Small intestine (tissue), 7 donors: ENCODE data around the gene EPN3. TPM values are rescaled to one million over a fixed set of nuclear protein-coding genes. Genes with fewer than 3 reads are reported as not detected.
A peak's percentile ranks its signal among the peaks of the same experiment; 100 is the strongest.

Experiments
- DNase-seq, 2 donors: peaks; one replicate each; pipeline versions ENCODE4 v3.0.0 to v3.0.0-alpha.2; 2013
- FAIRE-seq: peaks from 2 replicates; lab custom pipeline; 2012; peaks lifted over from hg19 to GRCh38; lab: Jason Lieb, UNC
- H3K27ac ChIP-seq, 3 donors: one replicate each; pipeline ENCODE4 v1.5.1; 2013; ENCODE audit warnings: low read length in 2 of 3, mild to moderate bottlenecking in 2 of 3, control low read depth in 1 of 3, inconsistent platforms in 1 of 3, low read depth in 1 of 3, moderate library complexity in 1 of 3
- H3K27me3 ChIP-seq, 3 donors: one replicate each; pipeline ENCODE4 v1.6.1; 2013; ENCODE audit warnings: low read length in 3 of 3, inconsistent platforms in 1 of 3; ENCODE audit not compliant: control insufficient read depth in 3 of 3, insufficient read depth in 3 of 3
- H3K36me3 ChIP-seq, 3 donors: one replicate each; pipeline ENCODE4 v1.6.1; 2013; ENCODE audit warnings: low read length in 3 of 3, inconsistent platforms in 1 of 3, low read depth in 1 of 3, mild to moderate bottlenecking in 1 of 3, moderate library complexity in 1 of 3; ENCODE audit not compliant: control insufficient read depth in 3 of 3, insufficient read depth in 2 of 3
- H3K4me1 ChIP-seq, 3 donors: one replicate each; pipeline ENCODE4 v1.6.1; 2013; ENCODE audit warnings: low read length in 2 of 3, inconsistent platforms in 1 of 3, low read depth in 1 of 3, mild to moderate bottlenecking in 1 of 3, moderate library complexity in 1 of 3; ENCODE audit not compliant: control insufficient read depth in 3 of 3, insufficient read depth in 2 of 3
- H3K4me3 ChIP-seq, 3 donors: one replicate each; pipeline ENCODE4 v1.5.1; 2013; ENCODE audit warnings: low read length in 3 of 3, control low read depth in 1 of 3, inconsistent platforms in 1 of 3, low read depth in 1 of 3, mild to moderate bottlenecking in 1 of 3, moderate library complexity in 1 of 3
- H3K9me3 ChIP-seq, 2 donors: one replicate each; pipeline ENCODE4 v1.6.1; 2013; ENCODE audit warnings: low read depth in 1 of 2, low read length in 1 of 2; ENCODE audit not compliant: control insufficient read depth in 2 of 2, insufficient read depth in 1 of 2
- WGBS, 3 donors: extraction: QIAGEN DNeasy Blood & Tissue Kit; methylation state at CpG; one replicate each; pipeline ENCODE4 v1.1.7; 2013; 5-methylcytosine and 5-hydroxymethylcytosine counted together
- polyA plus RNA-seq, 4 donors: library from polyadenylated mRNA; stranded (reverse) in 3 of 4; unstranded in 1 of 4; fragments of 200-250 nt in 3 of 4; fragments of 120-200 nt in 1 of 4; gene quantifications; one replicate each; pipeline versions ENCODE4 v1.2.1 to v1.2.3, GENCODE V29; 2013
- donor health status: healthy with polysubstance abuse.
- donor health status: control.
- donor health status: control.
- donor health status: Bipolar disorder and iron deficiency.
- donor health status: healthy.

Gene EPN3
- polyA plus RNA-seq, 4 donors, result 5.4 to 28.1 (median 11.5) TPM

GRCh38 chr17:50546701-50547034 is 14.1 kb downstream of the EPN3 start:
- Histone ChIP-seq H3K9me3 (no peaks in the 10 kb centered on the region), H3K27me3 (no peaks in the 10 kb centered on the region), H3K27ac (no peak overlapping the region), H3K4me1 (peaks cover 0 to 35% (median 4%) of the 10 kb centered on the region in 3 donors), H3K4me3 (peak overlapping the region in 1 of 3 donors; percentile 55), H3K36me3 (peaks cover 0 to 35% (median 0%) of the 10 kb centered on the region in 3 donors)
- WGBS, 3 donors, result 44 to 48% (median 45%) methylated on average over 4 of the region's 4 CpGs
- no peak for FAIRE-seq
- no peak for DNase-seq

DNA sequence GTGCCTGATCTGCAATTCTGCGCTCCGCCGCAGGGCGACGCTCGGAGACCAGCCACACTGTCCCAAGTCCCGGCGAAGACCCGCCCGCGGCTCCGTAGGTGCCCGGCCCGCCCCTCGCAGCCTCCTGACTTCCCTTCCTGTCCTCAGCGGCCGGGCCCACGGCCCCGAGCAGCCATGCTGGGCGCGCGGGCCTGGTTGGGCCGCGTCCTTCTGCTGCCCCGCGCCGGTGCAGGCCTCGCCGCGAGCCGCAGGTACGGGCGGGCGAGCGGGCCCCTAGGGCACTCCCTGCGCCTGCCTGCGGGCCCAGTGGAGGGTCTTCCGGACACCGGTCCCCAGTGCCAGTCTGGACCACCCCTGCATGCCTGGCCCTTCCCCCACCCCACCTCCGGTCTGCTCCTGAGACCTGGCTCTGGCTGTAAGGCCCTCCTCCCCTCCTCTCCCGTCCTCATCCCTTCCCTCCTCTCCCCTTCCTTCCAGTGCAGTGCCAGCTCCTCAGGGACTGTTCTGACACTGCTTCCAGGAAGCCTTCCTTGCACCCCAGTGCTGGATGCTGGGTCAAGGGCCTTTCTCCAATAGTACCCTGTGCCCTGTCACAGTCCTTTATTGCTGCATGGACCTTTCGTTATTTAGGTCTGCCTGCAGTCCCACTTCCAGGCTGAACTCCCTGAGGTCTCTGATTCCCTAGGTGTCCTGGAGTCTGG is 14.7 kb downstream of the EPN3 start, which contains the start of gene SPATA20:
Gene SPATA20 (plus strand): TSS at position 140 of the 701 bp plus-strand sequence. CDS start 35 bp downstream, at position 175.
- DNase-seq (peak; percentile 92 to 96), FAIRE-seq (no peak)
- Histone ChIP-seq H3K4me3 (peak within 1 kb of the TSS; percentile 37 to 55 (median 44)), H3K9me3 (no peaks in the 10 kb centered on the region), H3K4me1 (peaks cover 0 to 35% (median 4%) of the 10 kb centered on the region in 3 donors), H3K27me3 (no peaks in the 10 kb centered on the region), H3K36me3 (peaks cover 0 to 40% (median 0%) of the 10 kb centered on the region in 3 donors), H3K27ac (peak within 1 kb of the TSS in 1 of 3 donors; percentile 37)
- WGBS, 3 donors, result 2 to 3% (median 2%) methylated on average over 30 to 42 of the region's 42 CpGs

- H3K36me3 ChIP-seq, result peaks cover 0 to 42% (median 0%) of the 10 kb centered on the region in 3 donors
- DNase-seq, result peak; percentile 37 to 39
- H3K4me1 ChIP-seq, result peaks cover 0 to 30% (median 4%) of the 10 kb centered on the region in 3 donors
- no peak for FAIRE-seq
- H3K9me3 ChIP-seq, result no peaks in the 10 kb centered on the region
- no peak overlapping the region for H3K27ac ChIP-seq
- peak overlapping the region in 1 of 3 donors; percentile 44 for H3K4me3 ChIP-seq
- WGBS, 3 donors, result 31 to 70% (median 59%) methylated on average over 5 of the region's 5 CpGs
- no peaks in the 10 kb centered on the region for H3K27me3 ChIP-seq
Observed at GRCh38 chr17:50547736-50548083, 15.2 kb downstream of the EPN3 start.

GRCh38 chr17:50548831-50549230 is 16.3 kb downstream of the EPN3 start:
- Histone ChIP-seq H3K27ac (no peak overlapping the region), H3K27me3 (no peaks in the 10 kb centered on the region), H3K4me3 (no peak overlapping the region), H3K9me3 (no peaks in the 10 kb centered on the region), H3K4me1 (peaks cover 0 to 19% (median 1%) of the 10 kb centered on the region in 3 donors), H3K36me3 (peaks cover 0 to 50% (median 0%) of the 10 kb centered on the region in 3 donors)
- FAIRE-seq (no peak), DNase-seq (no peak)
- 84 to 88% (median 85%) methylated on average over 18 of the region's 18 CpGs for WGBS, 3 donors

DNA sequence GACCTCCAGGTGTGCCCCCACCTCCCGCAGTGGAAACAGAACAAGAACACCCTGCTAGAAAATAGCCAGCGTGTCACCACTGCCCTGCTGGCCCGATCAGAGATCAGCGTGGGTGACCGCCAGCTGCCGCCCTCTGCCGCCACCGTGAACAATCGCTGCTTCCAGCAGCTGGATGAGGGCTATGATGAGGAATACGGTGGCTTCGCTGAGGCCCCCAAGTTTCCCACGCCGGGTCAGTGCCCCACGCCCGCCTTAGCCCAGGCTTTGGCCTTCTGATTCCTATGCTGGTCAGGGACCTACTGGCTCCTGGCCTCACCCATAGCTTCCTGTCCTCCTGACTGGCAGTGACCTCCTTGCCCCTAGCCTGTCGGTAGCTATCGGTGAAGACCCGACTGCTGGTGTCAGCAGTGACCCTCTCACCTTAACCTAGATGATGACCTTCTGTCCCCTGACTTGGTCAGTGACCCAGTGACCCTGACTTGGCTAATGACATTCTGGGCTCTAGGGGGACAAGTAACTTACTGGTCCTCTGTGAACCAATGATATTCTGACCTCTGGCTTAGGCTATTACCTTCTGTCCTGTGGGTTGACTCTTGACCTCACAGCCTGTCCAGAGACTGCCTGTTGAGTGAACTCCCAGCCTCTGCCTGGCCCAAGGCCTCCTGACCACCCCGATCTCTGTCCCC is 16.9 kb downstream of the EPN3 start:
- DNase-seq, result no peak
- FAIRE-seq, result no peak
- Histone ChIP-seq H3K4me3 (no peak overlapping the region), H3K27me3 (no peaks in the 10 kb centered on the region), H3K36me3 (peaks cover 0 to 55% (median 0%) of the 10 kb centered on the region in 3 donors), H3K27ac (no peak overlapping the region), H3K4me1 (peaks cover 0 to 19% (median 0%) of the 10 kb centered on the region in 3 donors), H3K9me3 (no peaks in the 10 kb centered on the region)
- 91 to 94% (median 93%) methylated on average over 19 of the region's 19 CpGs for WGBS, 3 donors

DNA sequence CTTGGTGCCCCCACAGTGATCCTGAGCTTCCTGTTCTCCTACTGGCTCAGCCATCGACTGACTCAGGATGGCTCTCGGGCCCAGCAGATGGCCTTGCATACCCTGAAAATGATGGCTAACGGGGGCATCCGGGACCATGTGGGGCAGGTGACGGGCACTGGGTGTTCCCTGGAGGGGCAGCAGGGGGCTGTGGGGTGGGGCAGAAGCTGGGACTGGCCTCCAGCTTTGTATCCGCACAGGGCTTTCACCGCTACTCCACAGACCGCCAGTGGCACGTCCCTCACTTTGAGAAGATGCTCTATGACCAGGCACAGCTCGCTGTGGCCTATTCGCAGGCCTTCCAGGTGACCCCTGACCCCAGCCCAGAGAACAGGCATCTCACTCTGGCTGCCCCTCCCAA is 17.4 kb downstream of the EPN3 start:
- H3K27me3 ChIP-seq, result no peaks in the 10 kb centered on the region
- no peak overlapping the region for H3K27ac ChIP-seq
- 91 to 95% (median 93%) methylated on average over 11 of the region's 11 CpGs for WGBS, 3 donors
- H3K4me1 ChIP-seq, result peaks cover 0 to 19% (median 0%) of the 10 kb centered on the region in 3 donors
- DNase-seq (no peak), FAIRE-seq (no peak)
- H3K36me3 ChIP-seq, result peaks cover 0 to 61% (median 0%) of the 10 kb centered on the region in 3 donors
- H3K4me3 ChIP-seq, result no peak overlapping the region
- H3K9me3 ChIP-seq, result no peaks in the 10 kb centered on the region

GRCh38 chr17:50550661-50551432 is 18.3 kb downstream of the EPN3 start:
- no peak overlapping the region for H3K4me3 ChIP-seq
- no peaks in the 10 kb centered on the region for H3K9me3 ChIP-seq
- H3K4me1 ChIP-seq, result peaks cover 0 to 19% (median 0%) of the 10 kb centered on the region in 3 donors
- WGBS, 3 donors, result 68 to 80% (median 78%) methylated on average over 32 of the region's 32 CpGs
- peaks cover 0 to 70% (median 0%) of the 10 kb centered on the region in 3 donors for H3K36me3 ChIP-seq
- no peak overlapping the region for H3K27ac ChIP-seq
- DNase-seq (peak; percentile 52 to 88), FAIRE-seq (no peak)
- no peaks in the 10 kb centered on the region for H3K27me3 ChIP-seq

DNA sequence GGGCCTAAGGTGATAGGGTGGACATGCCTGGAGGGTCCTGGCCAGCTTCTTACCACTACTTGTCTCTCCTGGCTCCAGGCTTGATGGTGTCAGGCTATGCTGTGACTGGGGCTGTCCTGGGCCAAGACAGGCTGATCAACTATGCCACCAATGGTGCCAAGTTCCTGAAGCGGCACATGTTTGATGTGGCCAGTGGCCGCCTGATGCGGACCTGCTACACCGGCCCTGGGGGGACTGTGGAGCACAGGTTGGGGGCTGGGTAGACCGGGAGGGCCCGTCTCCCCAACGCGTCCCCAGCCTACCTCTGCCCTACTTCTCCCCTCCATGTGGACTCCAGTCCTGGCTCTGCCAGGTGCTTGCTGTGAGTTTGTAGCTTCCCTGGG is 18.9 kb downstream of the EPN3 start:
- Histone ChIP-seq H3K27me3 (no peaks in the 10 kb centered on the region), H3K27ac (no peak overlapping the region), H3K36me3 (peaks cover 0 to 74% (median 0%) of the 10 kb centered on the region in 3 donors), H3K4me3 (no peak overlapping the region), H3K4me1 (peaks cover 0 to 16% (median 0%) of the 10 kb centered on the region in 3 donors), H3K9me3 (no peaks in the 10 kb centered on the region)
- DNase-seq (no peak), FAIRE-seq (no peak)
- 96 to 98% (median 97%) methylated on average over 8 of the region's 8 CpGs for WGBS, 3 donors
